Measurements from ENCODE around the gene TTC24. TPM values are rescaled to one million over a fixed set of nuclear protein-coding genes. Genes with fewer than 3 reads are reported as not detected.

Gene TTC24
- total and polyA plus RNA-seq, 8 donors, result not detected

GRCh38 chr1:156544592-156545102 lies 34.9 kb upstream of the TTC24 start:
- FAIRE-seq, result no peak
- 96 to 99% methylated on average over 3 of the region's 3 CpGs for WGBS, 2 donors

GRCh38 chr1:156546267-156546666 lies 33.3 kb upstream of the TTC24 start:
- Histone ChIP-seq H3K27ac (no peak overlapping the region), H3K27me3 (no peaks in the 10 kb centered on the region), H3K9me3 (no peaks in the 10 kb centered on the region), H3K4me1 (no peaks in the 10 kb centered on the region), H3K36me3 (no peaks in the 10 kb centered on the region), H3K4me3 (no peak overlapping the region)
- ATAC-seq, result no peak
- WGBS, 2 donors, result 95 to 97% methylated on average over 3 of the region's 3 CpGs
- no peak for FAIRE-seq
- no peak for TF ChIP-seq CTCF (IDR thresholded peaks at IDR 0.05)
- intact Hi-C loops (cut with DNase I), result no loop called here
- no peak for DNase-seq

More at GRCh38 chr1:156544592-156545102, 34.9 kb upstream of the TTC24 start:
- no peak for TF ChIP-seq CTCF (IDR thresholded peaks at IDR 0.05)
- Histone ChIP-seq H3K36me3 (no peaks in the 10 kb centered on the region), H3K4me3 (no peak overlapping the region), H3K9me3 (no peaks in the 10 kb centered on the region), H3K27me3 (no peaks in the 10 kb centered on the region), H3K4me1 (no peaks in the 10 kb centered on the region), H3K27ac (no peak overlapping the region)
- peak in 1 of 6 donors; percentile 14 for DNase-seq
- ATAC-seq, result no peak
- intact Hi-C loops (cut with DNase I), result no loop called here

GRCh38 chr1:156547434-156547833 lies 32.1 kb upstream of the TTC24 start:
- Histone ChIP-seq H3K27me3 (no peaks in the 10 kb centered on the region), H3K9me3 (no peaks in the 10 kb centered on the region), H3K27ac (no peak overlapping the region), H3K4me3 (no peak overlapping the region), H3K36me3 (no peaks in the 10 kb centered on the region), H3K4me1 (no peaks in the 10 kb centered on the region)
- DNase-seq (no peak), ATAC-seq (no peak), FAIRE-seq (no peak)
- intact Hi-C loops (cut with DNase I), result no loop called here
- 94 to 97% methylated on average over 4 of the region's 4 CpGs for WGBS, 2 donors
- TF ChIP-seq CTCF (IDR thresholded peaks at IDR 0.05), result no peak

- no peak for FAIRE-seq
These were observed 31.5 kb upstream of the TTC24 start for GRCh38 chr1:156547982-156548381.

More at GRCh38 chr1:156547982-156548381, 31.5 kb upstream of the TTC24 start:
- H3K27me3 ChIP-seq, result no peaks in the 10 kb centered on the region
- H3K36me3 ChIP-seq, result no peaks in the 10 kb centered on the region
- 46 to 54% methylated on average over 9 of the region's 9 CpGs for WGBS, 2 donors
- no peak overlapping the region for H3K4me3 ChIP-seq
- TF ChIP-seq CTCF (IDR thresholded peaks at IDR 0.05), result no peak
- peak; percentile 30 to 70 (median 45) for DNase-seq
- intact Hi-C loops (cut with DNase I), result no loop called here
- H3K27ac ChIP-seq, result no peak overlapping the region
- no peaks in the 10 kb centered on the region for H3K4me1 ChIP-seq
- no peaks in the 10 kb centered on the region for H3K9me3 ChIP-seq
- ATAC-seq, result peak; percentile 38 to 75 (median 57)

All from pancreas (tissue), 10 donors.